NT2/D1 (cell line): Measurements from ENCODE around the gene UBXN2A.

ENCODE experiments used
- SUZ12 ChIP-seq: IDR thresholded peaks from 2 replicates; pipeline ENCODE4 v1.6.1; 2011; ENCODE audit not compliant: insufficient read length, insufficient read depth; ENCODE audit errors: extremely low read depth
- YY1 ChIP-seq: IDR thresholded peaks from 2 replicates; pipeline ENCODE4 v1.6.1; 2011; ENCODE audit not compliant: insufficient read length, insufficient read depth
- ZNF274 ChIP-seq: IDR thresholded peaks from 2 replicates; pipeline ENCODE4 v1.6.1; 2011; ENCODE audit warnings: mild to moderate bottlenecking, low read depth, low read length

- TF ChIP-seq YY1 (no peak), ZNF274 (no peak), SUZ12 (no peak)
Observed at GRCh38 chr2:23903034-23903433, 37.2 kb upstream of the UBXN2A start.
